GM21619 (cell line): ENCODE results near the gene SRRM1.
"Not testable (repeated sequence)": the region's sequence is repeated elsewhere in the genome, so short reads cannot be mapped to it uniquely, and the experiment has no call there.

Source experiments
- ATAC-seq: cut with Tn5 transposase; IDR thresholded peaks from one replicate; pipeline ENCODE4 v1.9.1; 2021; ENCODE audit not compliant: unreplicated experiment

SRRM1 gene

DNA sequence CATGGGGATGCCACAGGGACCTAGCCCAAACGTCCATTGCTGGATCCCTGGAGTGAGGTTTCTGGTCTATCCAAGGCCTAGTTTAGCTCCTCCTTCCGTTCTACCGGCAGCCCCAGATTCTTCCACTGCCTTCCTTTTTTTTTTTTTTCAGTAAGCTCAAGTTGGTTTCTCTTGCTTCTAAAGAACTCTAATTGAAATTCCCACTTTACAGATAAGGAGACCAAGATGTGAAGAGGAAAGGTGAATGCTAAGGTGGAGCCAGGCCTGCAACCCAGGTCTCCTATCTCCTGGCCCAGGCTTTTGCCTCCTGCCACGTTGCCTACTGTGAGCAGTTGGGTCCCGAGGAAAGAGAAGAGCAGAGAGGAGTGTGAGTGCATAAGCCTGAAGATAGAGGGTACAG lies 70.6 kb downstream of the SRRM1 start:
- no peak for ATAC-seq

DNA sequence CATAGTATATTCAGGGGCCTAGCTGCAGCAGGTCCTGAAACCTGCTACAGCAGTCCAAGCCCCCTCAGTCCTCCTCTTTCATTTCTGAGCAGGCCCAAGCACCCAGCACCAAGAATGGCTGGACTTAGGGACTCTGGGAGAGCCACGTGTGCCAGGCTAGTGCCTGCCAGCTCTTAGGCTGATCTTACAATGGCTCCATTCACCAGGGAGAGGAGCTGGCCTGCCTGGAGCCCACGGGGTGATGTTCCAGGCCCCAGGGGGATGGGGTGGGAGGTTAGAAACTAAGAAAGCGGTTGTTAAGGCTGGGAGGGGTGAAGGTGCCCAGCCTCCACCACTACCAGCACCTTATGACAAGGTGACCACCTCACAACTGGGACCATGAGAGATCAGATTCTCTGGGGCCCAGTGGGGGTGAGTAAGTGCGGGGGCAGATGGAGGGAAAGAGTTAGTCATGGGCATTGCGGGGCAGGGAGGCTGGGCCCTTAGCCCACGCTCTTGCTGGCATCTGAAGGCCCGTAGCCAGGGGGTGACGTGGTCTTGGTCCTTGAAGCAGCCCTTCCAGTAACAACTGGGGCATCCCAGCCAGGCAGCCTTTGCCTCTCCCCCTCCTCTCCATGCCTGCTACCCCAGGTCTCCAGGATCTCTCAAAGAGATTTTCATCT lies 71.9 kb downstream of the SRRM1 start:
- no peak for ATAC-seq

- no peak for ATAC-seq
Observed at GRCh38 chr1:24715658-24716057, 72.6 kb downstream of the SRRM1 start.

DNA sequence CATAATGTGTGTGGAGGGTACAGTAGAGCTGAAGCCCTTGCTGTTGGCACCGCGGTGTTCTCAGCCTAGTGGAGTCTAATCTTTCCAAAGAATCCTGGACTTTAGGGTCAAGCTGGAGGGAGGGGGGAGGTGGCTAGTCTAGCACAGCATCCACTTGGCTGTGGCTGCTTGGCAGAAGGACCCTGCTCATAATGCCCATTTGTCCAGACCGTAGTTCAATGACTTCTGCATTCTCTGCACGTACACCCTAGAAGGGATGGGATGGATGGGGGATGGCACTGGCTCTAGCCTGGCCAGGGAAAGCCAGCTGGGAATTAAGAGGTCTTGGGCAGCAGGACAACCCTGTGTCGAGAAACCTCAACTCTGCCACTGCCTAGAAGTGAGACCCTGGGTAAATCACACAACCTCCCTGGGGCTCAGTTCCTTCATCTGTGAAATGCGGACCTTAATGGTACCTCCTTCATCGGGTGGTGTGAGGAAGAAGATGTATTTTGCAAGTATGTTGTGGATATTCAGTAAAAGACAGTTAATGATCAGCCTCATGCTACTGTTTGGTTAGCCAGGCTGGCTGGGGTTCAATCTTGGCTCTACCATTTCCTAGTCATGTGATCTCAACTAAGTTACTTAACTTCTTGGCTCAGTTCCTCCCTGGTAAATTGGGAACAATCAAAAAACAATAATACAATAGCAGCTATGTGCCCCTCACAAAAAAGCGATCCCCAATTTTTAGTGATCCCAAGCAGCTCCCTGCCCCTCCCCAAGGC lies 75.0 kb downstream of the SRRM1 start:
- ATAC-seq = no peak

- ATAC-seq = no peak
Observed at GRCh38 chr1:24720152-24720551, 77.0 kb downstream of the SRRM1 start.

GRCh38 chr1:24721533-24721932 lies 78.4 kb downstream of the SRRM1 start:
- no peak for ATAC-seq

- ATAC-seq = not testable (repeated sequence)
Observed at GRCh38 chr1:24722073-24723035, 79.3 kb downstream of the SRRM1 start.
